ENCODE results near the gene PCDHGA7.
"Not testable (repeated sequence)": the region's sequence is repeated elsewhere in the genome, so short reads cannot be mapped to it uniquely, and the experiment has no call there.

PCDHGA7 gene

GRCh38 chr5:141402553-141403243, 20.2 kb downstream of the PCDHGA7 start, which contains the start of gene PCDHGA9:
Gene PCDHGA9 (plus strand): TSS chr5:141402778. CDS start chr5:141402953, 175 bp downstream.
- no peak for DNase-seq

- no peak for DNase-seq
Observed at GRCh38 chr5:141403387-141403786, 20.8 kb downstream of the PCDHGA7 start.

- DNase-seq, result peak; percentile 40
Observed at GRCh38 chr5:141407790-141408505, 25.4 kb downstream of the PCDHGA7 start, which contains the start of gene PCDHGB6. Gene PCDHGB6 (plus strand): TSS chr5:141408021. CDS start chr5:141408203, 182 bp downstream.

- DNase-seq, result no peak
Observed at GRCh38 chr5:141409598-141410306, 27.2 kb downstream of the PCDHGA7 start.

GRCh38 chr5:141411575-141411974, 29.0 kb downstream of the PCDHGA7 start:
- no peak for DNase-seq

- DNase-seq, result peak; percentile 60
Observed at GRCh38 chr5:141412854-141413539, 30.5 kb downstream of the PCDHGA7 start, which contains the start of gene PCDHGA10. Gene PCDHGA10 (plus strand): TSS chr5:141412987. CDS start chr5:141413176, 189 bp downstream.

GRCh38 chr5:141413540-141414069, 31.1 kb downstream of the PCDHGA7 start:
- no peak for DNase-seq

GRCh38 chr5:141414548-141415274, 32.2 kb downstream of the PCDHGA7 start:
- not testable (repeated sequence) for DNase-seq

- not testable (repeated sequence) for DNase-seq
Observed at GRCh38 chr5:141415275-141415618, 32.7 kb downstream of the PCDHGA7 start.

- DNase-seq, result peak; percentile 47
Observed at GRCh38 chr5:141417494-141418172, 35.1 kb downstream of the PCDHGA7 start, which contains the start of gene PCDHGB7. Gene PCDHGB7 (plus strand): TSS chr5:141417677. CDS start chr5:141417860, 183 bp downstream.

- DNase-seq, result no peak
Observed at GRCh38 chr5:141419074-141419880, 36.7 kb downstream of the PCDHGA7 start.

GRCh38 chr5:141420855-141421488, 38.4 kb downstream of the PCDHGA7 start, which contains the start of gene PCDHGA11:
Gene PCDHGA11 (plus strand): TSS chr5:141421051. CDS start chr5:141421228, 177 bp downstream.
- peak; percentile 49 for DNase-seq

- no peak for DNase-seq
Observed at GRCh38 chr5:141421489-141421855, 38.9 kb downstream of the PCDHGA7 start.

GRCh38 chr5:141422742-141423291, 40.3 kb downstream of the PCDHGA7 start:
- DNase-seq, result no peak

GRCh38 chr5:141427783-141428426, 45.4 kb downstream of the PCDHGA7 start:
- DNase-seq, result no peak

- peak; percentile 7 for DNase-seq
Observed at GRCh38 chr5:141430332-141431113, 48.0 kb downstream of the PCDHGA7 start, which contains the start of gene PCDHGA12. Gene PCDHGA12 (plus strand): TSS chr5:141430507. CDS start chr5:141430760, 253 bp downstream.

GRCh38 chr5:141431286-141431685, 48.7 kb downstream of the PCDHGA7 start:
- DNase-seq, result no peak

- not testable (repeated sequence) for DNase-seq
Observed at GRCh38 chr5:141432308-141432707, 49.8 kb downstream of the PCDHGA7 start.

Data from CD4-positive, alpha-beta T cell treated with Interleukin-6 for 4 hours (primary cell).